ENCODE measurements around the gene CDKAL1. TPM values are rescaled to one million over a fixed set of nuclear protein-coding genes. Genes with fewer than 3 reads are reported as not detected.

Gene CDKAL1
- total RNA-seq, 1 donor from 2014 or later, result 11.3 TPM

GRCh38 chr6:21082091-21082490 is 547.8 kb downstream of the CDKAL1 start:
- TF ChIP-seq POLR2A (IDR thresholded peaks at IDR 0.05), result no peak
- no peak for TF ChIP-seq POLR2AphosphoS5 (IDR thresholded peaks at IDR 0.05; ENCODE audit: insufficient read depth in 1 of 2, low read depth in 1 of 2)
- no peak for TF ChIP-seq CTCF (IDR thresholded peaks at IDR 0.05)
- DNase-seq (ENCODE audit: extremely low spot score in 2 of 2), result no peak

GRCh38 chr6:21083708-21084107 is 549.5 kb downstream of the CDKAL1 start:
- Histone ChIP-seq H3K27me3 (no peaks in the 10 kb centered on the region), H3K27ac (no peak overlapping the region), H3K36me3 (no peaks in the 10 kb centered on the region), H3K4me3 (no peak overlapping the region), H3K9me3 (no peaks in the 10 kb centered on the region), H3K4me1 (no peaks in the 10 kb centered on the region)
- TF ChIP-seq POLR2AphosphoS5 (IDR thresholded peaks at IDR 0.05; ENCODE audit: insufficient read depth in 1 of 2, low read depth in 1 of 2) (no peak), POLR2A (IDR thresholded peaks at IDR 0.05) (no peak), CTCF (IDR thresholded peaks at IDR 0.05) (no peak)
- no peak for DNase-seq (ENCODE audit: extremely low spot score in 2 of 2)
- intact Hi-C loops (cut with DNase I), result no loop called here

More at GRCh38 chr6:21082091-21082490, 547.8 kb downstream of the CDKAL1 start:
- Histone ChIP-seq H3K4me1 (no peaks in the 10 kb centered on the region), H3K27ac (no peak overlapping the region), H3K36me3 (no peaks in the 10 kb centered on the region), H3K4me3 (no peak overlapping the region), H3K27me3 (no peaks in the 10 kb centered on the region), H3K9me3 (no peaks in the 10 kb centered on the region)
- intact Hi-C loops (cut with DNase I), result no loop called here

GRCh38 chr6:21084656-21085055 is 550.4 kb downstream of the CDKAL1 start:
- Histone ChIP-seq H3K27ac (no peak overlapping the region), H3K27me3 (no peaks in the 10 kb centered on the region), H3K36me3 (no peaks in the 10 kb centered on the region), H3K9me3 (no peaks in the 10 kb centered on the region), H3K4me1 (no peaks in the 10 kb centered on the region), H3K4me3 (no peak overlapping the region)
- intact Hi-C loops (cut with DNase I), result no loop called here
- TF ChIP-seq CTCF (IDR thresholded peaks at IDR 0.05), result no peak
- no peak for TF ChIP-seq POLR2AphosphoS5 (IDR thresholded peaks at IDR 0.05; ENCODE audit: insufficient read depth in 1 of 2, low read depth in 1 of 2)
- TF ChIP-seq POLR2A (IDR thresholded peaks at IDR 0.05), result no peak
- no peak for DNase-seq (ENCODE audit: extremely low spot score in 2 of 2)

GRCh38 chr6:21085211-21085610 is 551.0 kb downstream of the CDKAL1 start:
- H3K4me3 ChIP-seq, result no peak overlapping the region
- no peaks in the 10 kb centered on the region for H3K9me3 ChIP-seq
- no peaks in the 10 kb centered on the region for H3K4me1 ChIP-seq
- intact Hi-C loops (cut with DNase I), result no loop called here
- H3K27ac ChIP-seq, result no peak overlapping the region
- H3K27me3 ChIP-seq, result no peaks in the 10 kb centered on the region
- no peak for DNase-seq (ENCODE audit: extremely low spot score in 2 of 2)
- TF ChIP-seq CTCF (IDR thresholded peaks at IDR 0.05) (no peak), POLR2AphosphoS5 (IDR thresholded peaks at IDR 0.05; ENCODE audit: insufficient read depth in 1 of 2, low read depth in 1 of 2) (no peak), POLR2A (IDR thresholded peaks at IDR 0.05) (no peak)
- H3K36me3 ChIP-seq, result no peaks in the 10 kb centered on the region

GRCh38 chr6:21085643-21086042 is 551.4 kb downstream of the CDKAL1 start:
- Histone ChIP-seq H3K4me3 (no peak overlapping the region), H3K27ac (no peak overlapping the region), H3K36me3 (no peaks in the 10 kb centered on the region), H3K4me1 (no peaks in the 10 kb centered on the region), H3K27me3 (no peaks in the 10 kb centered on the region), H3K9me3 (no peaks in the 10 kb centered on the region)
- no peak for TF ChIP-seq POLR2A (IDR thresholded peaks at IDR 0.05)
- TF ChIP-seq POLR2AphosphoS5 (IDR thresholded peaks at IDR 0.05; ENCODE audit: insufficient read depth in 1 of 2, low read depth in 1 of 2), result no peak
- TF ChIP-seq CTCF (IDR thresholded peaks at IDR 0.05), result no peak
- DNase-seq (ENCODE audit: extremely low spot score in 2 of 2), result no peak
- intact Hi-C loops (cut with DNase I), result no loop called here

All from vagina (tissue), 2 donors.